ENCODE measurements around the gene DYNLT5.
A peak's percentile ranks its signal among the peaks of the same experiment; 100 is the strongest.
"Not testable (repeated sequence)": the region's sequence is repeated elsewhere in the genome, so short reads cannot be mapped to it uniquely, and the experiment has no call there.

Gene DYNLT5

GRCh38 chr1:66791621-66792610 is 39.7 kb downstream of the DYNLT5 start:
- FAIRE-seq, result peak; percentile 27

- FAIRE-seq, result not testable (repeated sequence)
These were observed 43.6 kb downstream of the DYNLT5 start for GRCh38 chr1:66795839-66796238.

- FAIRE-seq, result peak; percentile 82
These were observed 57.0 kb downstream of the DYNLT5 start for GRCh38 chr1:66809245-66809644.

GRCh38 chr1:66809736-66810326 is 57.6 kb downstream of the DYNLT5 start:
- FAIRE-seq, result no peak

GRCh38 chr1:66824771-66825170 is 72.5 kb downstream of the DYNLT5 start:
- no peak for FAIRE-seq
